D721Med (cell line): ENCODE measurements around the gene ST13.
"Not testable (repeated sequence)": the region's sequence is repeated elsewhere in the genome, so short reads cannot be mapped to it uniquely, and the experiment has no call there.

Experiments used
- DNase-seq: peaks from one replicate; pipeline ENCODE4 v3.0.0; 2011; ENCODE audit warnings: low spot score; ENCODE audit not compliant: insufficient read length
- FAIRE-seq: peaks from 2 replicates; lab custom pipeline; 2011; peaks lifted over from hg19 to GRCh38; lab: Jason Lieb, UNC
- CTCF ChIP-seq: IDR thresholded peaks from 2 replicates; pipeline ENCODE4 v1.5.1; 2012; ENCODE audit warnings: mild to moderate bottlenecking, control low read depth; ENCODE audit not compliant: insufficient read depth; ENCODE audit errors: missing control alignments

Gene ST13

GRCh38 chr22:40857309-40857855 lies 943 bp upstream of the ST13 start:
- no peak for TF ChIP-seq CTCF
- FAIRE-seq (no peak), DNase-seq (no peak)

GRCh38 chr22:40855979-40856512 lies 393 bp downstream of the ST13 start:
- DNase-seq (no peak), FAIRE-seq (no peak)
- no peak for TF ChIP-seq CTCF

DNA sequence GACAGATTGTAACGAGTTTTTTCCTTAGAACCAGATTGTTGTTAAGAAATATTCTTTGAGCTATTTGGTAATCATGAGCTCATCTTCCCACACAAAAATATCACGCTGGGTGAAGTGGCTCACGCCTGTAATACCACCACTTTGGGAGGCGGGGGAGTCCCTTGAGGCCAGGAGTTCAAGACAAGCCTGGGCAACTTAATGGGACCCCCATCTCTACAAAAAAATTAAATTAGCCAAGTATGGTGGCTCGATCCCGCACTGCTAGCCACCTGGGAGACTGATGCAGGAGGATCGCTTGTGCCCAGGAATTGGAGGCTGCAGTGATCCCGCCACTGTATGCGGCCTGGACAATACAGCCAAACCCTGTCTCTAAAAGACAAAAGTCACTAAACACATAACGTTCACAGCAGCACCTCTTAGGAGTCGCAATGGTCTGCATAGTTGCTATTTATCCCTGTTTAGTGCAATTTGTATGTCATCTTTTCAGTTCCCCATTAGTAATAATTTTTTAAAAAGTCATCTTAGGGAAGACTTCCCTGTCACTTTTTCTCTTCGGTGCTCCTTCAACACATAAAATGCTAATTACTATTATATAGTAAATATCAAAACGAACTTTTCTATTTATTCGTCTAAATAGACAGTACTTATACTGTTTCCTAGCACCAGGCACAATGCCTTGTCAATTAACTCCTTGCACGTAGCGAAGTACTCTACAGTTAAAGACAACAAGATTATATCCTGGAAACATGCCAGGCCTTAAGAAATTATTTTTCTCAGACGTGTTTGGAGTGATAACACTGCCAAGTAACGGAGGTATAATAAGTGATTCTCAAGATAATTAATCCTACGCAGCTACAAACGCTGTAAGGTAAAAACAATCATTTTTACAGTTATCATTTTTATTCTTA lies 1.1 kb downstream of the ST13 start:
- no peak for TF ChIP-seq CTCF
- FAIRE-seq: no peak
- DNase-seq: no peak

- no peak for DNase-seq
- FAIRE-seq: no peak
These were observed 2.5 kb downstream of the ST13 start for GRCh38 chr22:40853961-40854360.

GRCh38 chr22:40853333-40853732 lies 3.1 kb downstream of the ST13 start:
- no peak for TF ChIP-seq CTCF
- DNase-seq: no peak
- no peak for FAIRE-seq

More at GRCh38 chr22:40853961-40854360, 2.5 kb downstream of the ST13 start:
- no peak for TF ChIP-seq CTCF

- FAIRE-seq, DNase-seq: not testable (repeated sequence)
These were observed 10.6 kb downstream of the ST13 start for GRCh38 chr22:40845816-40846215.

- FAIRE-seq (no peak), DNase-seq (no peak)
- TF ChIP-seq CTCF: no peak
These were observed 11.5 kb downstream of the ST13 start for GRCh38 chr22:40844951-40845350.
